Measurements from ENCODE around the gene PCYT1A.
"Not testable (repeated sequence)": the region's sequence is repeated elsewhere in the genome, so short reads cannot be mapped to it uniquely, and the experiment has no call there.

Gene PCYT1A

DNA sequence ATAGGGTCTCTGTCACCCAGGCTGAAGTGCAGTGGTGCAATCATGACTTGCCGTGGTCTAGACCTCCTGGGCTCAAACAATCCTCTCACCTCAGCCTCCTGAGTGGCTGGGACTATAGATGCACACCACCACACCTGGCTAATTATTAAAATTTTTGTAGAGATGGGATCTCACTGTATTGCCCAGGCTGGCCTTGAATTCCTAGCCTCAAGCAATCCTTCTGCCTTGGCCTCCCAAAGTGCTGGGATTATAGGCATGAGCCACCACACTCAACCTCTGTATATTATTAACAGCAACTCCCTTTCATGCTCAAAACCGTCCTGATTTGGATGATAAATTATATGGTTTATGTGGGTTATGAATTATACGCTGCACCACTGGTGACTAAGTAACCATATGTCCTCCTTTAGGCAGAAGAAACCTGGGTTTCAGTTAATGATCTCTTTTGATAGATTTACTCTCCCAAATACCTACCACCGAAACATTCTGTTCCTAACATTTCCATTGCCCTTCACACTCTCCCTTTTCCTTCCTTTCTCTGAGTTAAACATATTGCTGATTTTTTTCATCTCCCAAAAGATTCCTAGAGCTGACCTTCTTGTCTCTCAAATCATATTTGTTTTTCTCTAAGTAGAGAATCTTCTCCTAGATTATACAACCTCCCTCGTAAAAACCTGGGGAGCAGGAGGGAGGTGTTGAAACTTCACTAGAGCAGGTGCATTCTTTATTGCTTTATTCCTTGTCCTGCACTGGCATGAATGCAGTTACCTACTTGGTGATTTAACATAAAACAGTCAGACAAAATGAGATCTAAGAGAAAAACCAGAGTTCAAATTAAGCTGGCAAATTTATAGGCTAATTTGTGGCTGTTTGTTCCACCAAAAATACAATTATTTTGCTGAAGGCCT, 32.9 kb downstream of the PCYT1A start:
- no peak overlapping the region for H3K4me3 ChIP-seq (ENCODE audit: control insufficient read depth, low read depth, low read length)
- TF ChIP-seq, protein P1, sequence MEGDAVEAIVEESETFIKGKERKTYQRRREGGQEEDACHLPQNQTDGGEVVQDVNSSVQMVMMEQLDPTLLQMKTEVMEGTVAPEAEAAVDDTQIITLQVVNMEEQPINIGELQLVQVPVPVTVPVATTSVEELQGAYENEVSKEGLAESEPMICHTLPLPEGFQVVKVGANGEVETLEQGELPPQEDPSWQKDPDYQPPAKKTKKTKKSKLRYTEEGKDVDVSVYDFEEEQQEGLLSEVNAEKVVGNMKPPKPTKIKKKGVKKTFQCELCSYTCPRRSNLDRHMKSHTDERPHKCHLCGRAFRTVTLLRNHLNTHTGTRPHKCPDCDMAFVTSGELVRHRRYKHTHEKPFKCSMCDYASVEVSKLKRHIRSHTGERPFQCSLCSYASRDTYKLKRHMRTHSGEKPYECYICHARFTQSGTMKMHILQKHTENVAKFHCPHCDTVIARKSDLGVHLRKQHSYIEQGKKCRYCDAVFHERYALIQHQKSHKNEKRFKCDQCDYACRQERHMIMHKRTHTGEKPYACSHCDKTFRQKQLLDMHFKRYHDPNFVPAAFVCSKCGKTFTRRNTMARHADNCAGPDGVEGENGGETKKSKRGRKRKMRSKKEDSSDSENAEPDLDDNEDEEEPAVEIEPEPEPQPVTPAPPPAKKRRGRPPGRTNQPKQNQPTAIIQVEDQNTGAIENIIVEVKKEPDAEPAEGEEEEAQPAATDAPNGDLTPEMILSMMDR (conservative IDR thresholded peaks at IDR 0.05; ENCODE audit: control insufficient read depth, insufficient read depth, low read depth, low read length), result no peak
- DNase-seq (ENCODE audit: low read depth), result no peak

DNA sequence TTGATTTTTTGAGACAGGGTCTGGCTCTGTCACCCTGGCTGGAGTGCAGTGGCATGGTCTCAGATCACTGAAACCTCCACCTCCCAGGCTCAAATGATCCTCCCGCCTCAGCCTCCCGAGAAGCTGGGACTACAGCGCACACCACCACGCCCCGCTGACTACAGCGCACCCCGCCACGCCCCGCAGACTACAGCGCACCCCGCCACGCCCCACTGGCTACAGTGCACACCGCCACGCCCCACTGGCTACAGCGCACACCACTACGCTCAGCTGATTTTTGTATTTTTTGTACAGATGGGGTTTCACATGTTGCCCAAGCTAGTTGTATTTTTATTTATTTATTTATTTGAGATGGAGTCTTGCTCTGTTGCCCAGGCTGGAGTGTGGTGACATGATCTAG, 35.6 kb downstream of the PCYT1A start:
- no peak for DNase-seq (ENCODE audit: low read depth)
- H3K4me3 ChIP-seq (ENCODE audit: control insufficient read depth, low read depth, low read length), result no peak overlapping the region
- TF ChIP-seq, protein P1 (conservative IDR thresholded peaks at IDR 0.05; ENCODE audit: control insufficient read depth, insufficient read depth, low read depth, low read length), result no peak

DNA sequence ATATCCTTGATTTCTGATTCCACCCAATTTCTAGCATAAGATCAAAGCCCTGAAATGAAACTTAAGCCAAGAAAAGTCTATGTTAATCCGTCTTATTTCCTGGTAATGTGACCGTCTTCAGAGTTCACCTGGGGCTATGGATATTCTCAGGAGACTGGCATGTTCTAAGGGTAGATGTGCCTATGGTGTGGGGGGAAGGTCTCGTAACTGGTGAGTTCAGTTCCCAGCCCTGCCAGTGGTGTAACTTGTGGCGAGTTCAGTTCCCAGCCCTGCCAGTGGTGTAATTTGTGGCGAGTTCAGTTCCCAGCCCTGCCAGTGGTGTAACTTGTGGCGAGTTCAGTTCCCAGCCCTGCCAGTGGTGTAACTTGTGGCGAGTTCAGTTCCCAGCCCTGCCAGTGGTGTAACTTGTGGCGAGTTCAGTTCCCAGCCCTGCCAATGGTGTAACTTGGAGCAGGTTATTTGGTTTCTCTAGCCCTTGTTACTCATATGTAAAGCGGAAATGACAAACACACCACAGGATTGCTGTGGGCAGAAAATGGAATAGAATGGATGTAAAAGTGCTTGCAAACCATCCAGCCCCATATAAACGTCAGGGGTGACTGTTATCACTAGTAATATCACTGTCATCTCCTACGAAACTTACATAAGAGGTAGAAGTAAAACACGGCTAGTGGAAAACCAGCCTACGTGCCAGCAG, 40.8 kb downstream of the PCYT1A start:
- DNase-seq (ENCODE audit: low read depth), result peak; percentile 74
- H3K4me3 ChIP-seq (ENCODE audit: control insufficient read depth, low read depth, low read length), result no peak overlapping the region
- TF ChIP-seq, protein P1 (conservative IDR thresholded peaks at IDR 0.05; ENCODE audit: control insufficient read depth, insufficient read depth, low read depth, low read length), result no peak

DNA sequence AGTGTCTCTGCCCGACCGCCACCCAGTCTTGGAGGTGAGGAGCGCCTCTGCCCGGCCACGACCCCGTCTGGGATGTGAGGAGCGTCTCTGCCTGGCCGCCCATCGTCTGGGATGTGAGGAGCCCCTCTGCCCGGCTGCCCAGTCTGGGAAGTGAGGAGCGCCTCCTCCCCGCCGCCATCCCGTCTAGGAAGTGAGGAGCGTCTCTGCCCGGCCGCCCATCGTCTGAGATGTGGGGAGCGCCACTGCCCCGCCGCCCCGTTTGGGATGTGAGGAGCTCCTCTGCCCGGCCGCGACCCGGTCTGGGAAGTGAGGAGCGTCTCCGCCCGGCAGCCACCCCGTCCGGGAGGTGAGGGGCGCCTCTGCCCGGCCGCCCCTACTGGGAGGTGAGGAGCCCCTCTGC, 43.4 kb downstream of the PCYT1A start:
- not testable (repeated sequence) for DNase-seq (ENCODE audit: low read depth); H3K4me3 ChIP-seq (ENCODE audit: control insufficient read depth, low read depth, low read length)

DNA sequence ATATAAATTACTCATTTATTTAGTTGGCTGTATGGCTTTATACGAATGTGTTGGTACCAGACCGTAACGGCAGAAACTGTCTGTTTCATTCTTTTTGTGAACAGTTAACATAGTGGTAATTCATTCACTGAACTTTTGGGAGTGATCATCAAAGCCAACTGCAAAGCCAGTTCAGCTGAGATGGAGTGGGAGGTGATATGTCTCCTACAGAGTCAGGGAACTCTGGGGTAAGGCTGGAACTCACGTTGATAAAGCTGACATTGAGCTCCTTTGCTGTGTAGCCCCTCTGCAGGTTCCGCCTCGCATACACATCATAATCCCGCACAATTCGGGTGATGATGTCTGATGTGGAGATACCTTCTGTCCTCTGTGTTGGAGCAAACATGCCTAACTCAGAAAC, 45.8 kb downstream of the PCYT1A start:
- TF ChIP-seq, protein P1 (conservative IDR thresholded peaks at IDR 0.05; ENCODE audit: control insufficient read depth, insufficient read depth, low read depth, low read length), result no peak
- H3K4me3 ChIP-seq (ENCODE audit: control insufficient read depth, low read depth, low read length), result no peak overlapping the region
- DNase-seq (ENCODE audit: low read depth), result no peak

DNA sequence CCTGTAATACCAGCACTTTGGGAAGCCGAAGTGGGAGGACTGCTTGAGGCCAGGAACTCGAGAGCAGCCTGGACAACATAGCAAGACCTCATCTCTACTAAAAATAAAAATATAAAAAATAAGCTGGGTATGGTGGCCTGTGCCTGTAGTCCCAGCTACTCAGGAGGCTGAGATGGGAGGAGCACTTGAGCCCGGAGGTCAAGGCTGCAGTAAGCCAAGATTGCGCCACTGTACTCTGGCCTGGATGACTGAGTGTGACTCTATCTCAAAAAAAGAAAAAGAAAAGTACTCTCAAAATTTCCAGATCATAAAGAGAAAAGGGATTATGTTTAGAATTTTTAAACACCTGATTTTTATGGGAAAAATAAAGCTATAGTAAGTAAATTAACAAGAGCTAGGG, 47.1 kb downstream of the PCYT1A start:
- no peak overlapping the region for H3K4me3 ChIP-seq (ENCODE audit: control insufficient read depth, low read depth, low read length)
- TF ChIP-seq, protein P1 (conservative IDR thresholded peaks at IDR 0.05; ENCODE audit: control insufficient read depth, insufficient read depth, low read depth, low read length), result no peak
- peak; percentile 7 for DNase-seq (ENCODE audit: low read depth)

Data from fibroblast of mammary gland (primary cell).